ENCODE measurements around the gene EXOC6. TPM values are rescaled to one million over a fixed set of nuclear protein-coding genes. Genes with fewer than 3 reads are reported as not detected.
"Not testable (repeated sequence)": the region's sequence is repeated elsewhere in the genome, so short reads cannot be mapped to it uniquely, and the experiment has no call there.

Gene EXOC6
- total RNA-seq, 1 experiment from 2014 or later = 15.7 TPM

GRCh38 chr10:92880233-92880861 is 32.0 kb downstream of the EXOC6 start:
- peak; percentile 48 for DNase-seq (ENCODE audit: low spot score)

- DNase-seq (ENCODE audit: low spot score) = no peak
Observed at GRCh38 chr10:92880917-92881316, 32.6 kb downstream of the EXOC6 start.

- DNase-seq (ENCODE audit: low spot score) = no peak
Observed at GRCh38 chr10:92886334-92886961, 38.1 kb downstream of the EXOC6 start.

- DNase-seq (ENCODE audit: low spot score) = no peak
Observed at GRCh38 chr10:92890471-92890870, 42.2 kb downstream of the EXOC6 start.

- DNase-seq (ENCODE audit: low spot score) = peak; percentile 92
Observed at GRCh38 chr10:92891885-92892690, 43.8 kb downstream of the EXOC6 start.

GRCh38 chr10:92892691-92893054 is 44.4 kb downstream of the EXOC6 start:
- no peak for DNase-seq (ENCODE audit: low spot score)

- no peak for DNase-seq (ENCODE audit: low spot score)
Observed at GRCh38 chr10:92894081-92894655, 45.8 kb downstream of the EXOC6 start.

GRCh38 chr10:92897916-92898315 is 49.6 kb downstream of the EXOC6 start:
- no peak for DNase-seq (ENCODE audit: low spot score)

GRCh38 chr10:92901819-92902251 is 53.5 kb downstream of the EXOC6 start:
- no peak for DNase-seq (ENCODE audit: low spot score)

GRCh38 chr10:92903633-92904032 is 55.3 kb downstream of the EXOC6 start:
- no peak for DNase-seq (ENCODE audit: low spot score)

GRCh38 chr10:92907280-92907679 is 59.0 kb downstream of the EXOC6 start:
- DNase-seq (ENCODE audit: low spot score) = no peak

- DNase-seq (ENCODE audit: low spot score) = not testable (repeated sequence)
Observed at GRCh38 chr10:92912631-92913030, 64.3 kb downstream of the EXOC6 start.

GRCh38 chr10:92913973-92914372 is 65.7 kb downstream of the EXOC6 start:
- DNase-seq (ENCODE audit: low spot score) = no peak

GRCh38 chr10:92914478-92915325 is 66.4 kb downstream of the EXOC6 start:
- peak; percentile 56 for DNase-seq (ENCODE audit: low spot score)

- DNase-seq (ENCODE audit: low spot score) = no peak
Observed at GRCh38 chr10:92915892-92916291, 67.6 kb downstream of the EXOC6 start.

GRCh38 chr10:92916433-92916832 is 68.1 kb downstream of the EXOC6 start:
- no peak for DNase-seq (ENCODE audit: low spot score)

GRCh38 chr10:92918603-92919002 is 70.3 kb downstream of the EXOC6 start:
- no peak for DNase-seq (ENCODE audit: low spot score)

GRCh38 chr10:92920866-92921265 is 72.5 kb downstream of the EXOC6 start:
- DNase-seq (ENCODE audit: low spot score) = no peak

- DNase-seq (ENCODE audit: low spot score) = peak; percentile 4
Observed at GRCh38 chr10:92923416-92923815, 75.1 kb downstream of the EXOC6 start.

- DNase-seq (ENCODE audit: low spot score) = no peak
Observed at GRCh38 chr10:92929896-92930295, 81.6 kb downstream of the EXOC6 start.

GRCh38 chr10:92931597-92931996 is 83.3 kb downstream of the EXOC6 start:
- no peak for DNase-seq (ENCODE audit: low spot score)

GRCh38 chr10:92937876-92938275 is 89.6 kb downstream of the EXOC6 start:
- no peak for DNase-seq (ENCODE audit: low spot score)

All from A172 (cell line).